ENCODE measurements around the gene ZBTB20. TPM values are rescaled to one million over a fixed set of nuclear protein-coding genes. Genes with fewer than 3 reads are reported as not detected.

Gene ZBTB20
- total and polyA plus RNA-seq, 9 donors, result 4.3 to 160 (median 107) TPM

DNA sequence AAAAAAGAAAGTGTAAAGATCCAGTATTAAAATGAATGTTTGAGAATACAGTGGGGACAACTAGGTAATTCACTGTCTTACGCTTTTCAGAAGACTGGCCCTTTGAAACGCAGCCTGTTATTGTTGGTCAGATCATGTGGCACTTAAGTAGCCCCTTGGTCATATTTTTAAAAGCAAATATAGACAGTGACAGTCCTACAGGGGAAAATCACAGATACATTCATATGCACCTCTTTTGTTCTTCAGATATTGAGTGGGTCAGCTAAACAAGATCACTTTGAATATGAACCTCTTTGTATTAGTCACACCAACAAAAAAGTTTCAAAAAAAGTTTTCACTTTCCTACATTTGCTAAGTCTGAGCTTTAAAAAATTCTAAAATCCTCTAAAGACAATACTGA, 817.3 kb downstream of the ZBTB20 start:
- WGBS, 3 donors, result 95 to 99% (median 98%) methylated on average over 2 of the region's 2 CpGs
- no peaks in the 10 kb centered on the region for H3K36me3 ChIP-seq
- intact Hi-C loops (cut with DNase I), result no loop called here
- TF ChIP-seq POLR2A (IDR thresholded peaks at IDR 0.05), result no peak
- TF ChIP-seq CTCF (IDR thresholded peaks at IDR 0.05), result no peak
- TF ChIP-seq EP300 (IDR thresholded peaks at IDR 0.05), result no peak
- H3K9me3 ChIP-seq, result no peaks in the 10 kb centered on the region
- no peak for DNase-seq
- no peak overlapping the region for H3K27ac ChIP-seq
- H3K27me3 ChIP-seq, result no peaks in the 10 kb centered on the region
- peaks cover 1% of the 10 kb centered on the region for H3K4me1 ChIP-seq (ENCODE audit: insufficient read depth)
- H3K4me3 ChIP-seq, result no peak overlapping the region

- 44 to 53% (median 45%) methylated on average over 3 of the region's 3 CpGs for whole genome bisulfite sequencing, 3 donors
Observed at GRCh38 chr3:114328345-114328744, 818.7 kb downstream of the ZBTB20 start.

GRCh38 chr3:114327665-114328064, 819.4 kb downstream of the ZBTB20 start:
- TF ChIP-seq EP300 (IDR thresholded peaks at IDR 0.05) (no peak), POLR2A (IDR thresholded peaks at IDR 0.05) (no peak), CTCF (IDR thresholded peaks at IDR 0.05) (no peak)
- no peak for DNase-seq
- Histone ChIP-seq H3K4me3 (no peak overlapping the region), H3K9me3 (no peaks in the 10 kb centered on the region), H3K27ac (no peak overlapping the region), H3K36me3 (no peaks in the 10 kb centered on the region), H3K27me3 (no peaks in the 10 kb centered on the region), H3K4me1 (ENCODE audit: insufficient read depth) (peaks cover 1% of the 10 kb centered on the region)
- intact Hi-C loops (cut with DNase I), result no loop called here
- WGBS, 3 donors, result 93 to 96% (median 94%) methylated on average over 4 of the region's 4 CpGs

More at GRCh38 chr3:114328345-114328744, 818.7 kb downstream of the ZBTB20 start:
- Histone ChIP-seq H3K4me3 (no peak overlapping the region), H3K27me3 (no peaks in the 10 kb centered on the region), H3K9me3 (no peaks in the 10 kb centered on the region), H3K4me1 (ENCODE audit: insufficient read depth) (peaks cover 1% of the 10 kb centered on the region), H3K27ac (no peak overlapping the region), H3K36me3 (no peaks in the 10 kb centered on the region)
- no peak for DNase-seq
- TF ChIP-seq CTCF (IDR thresholded peaks at IDR 0.05) (no peak), EP300 (IDR thresholded peaks at IDR 0.05) (no peak), POLR2A (IDR thresholded peaks at IDR 0.05) (no peak)
- intact Hi-C loops (cut with DNase I), result no loop called here

GRCh38 chr3:114323546-114324254, 823.4 kb downstream of the ZBTB20 start:
- Histone ChIP-seq H3K27me3 (no peaks in the 10 kb centered on the region), H3K4me3 (no peak overlapping the region), H3K9me3 (no peaks in the 10 kb centered on the region), H3K27ac (no peak overlapping the region), H3K36me3 (no peaks in the 10 kb centered on the region), H3K4me1 (ENCODE audit: insufficient read depth) (peaks cover 3% of the 10 kb centered on the region)
- no peak for DNase-seq
- WGBS, 3 donors, result 92 to 99% (median 95%) methylated on average over 3 of the region's 3 CpGs
- TF ChIP-seq POLR2A (IDR thresholded peaks at IDR 0.05) (no peak), EP300 (IDR thresholded peaks at IDR 0.05) (no peak), CTCF (IDR thresholded peaks at IDR 0.05) (no peak)
- intact Hi-C loops (cut with DNase I), result no loop called here
